NCI-H1105 treated with DMSO at 0.1 percent for 48 hours (cell line): ENCODE measurements around the gene ASRGL1.
"Not testable (repeated sequence)": the region's sequence is repeated elsewhere in the genome, so short reads cannot be mapped to it uniquely, and the experiment has no call there.

Experiments used
- DNase-seq: peaks from one replicate; lab custom pipeline; 2025; lab: John Stamatoyannopoulos, UW

The ASRGL1 gene

GRCh38 chr11:62337303-62338181 lies at the start of gene ASRGL1:
ASRGL1 (plus strand) TSS chr11:62337448; CDS start chr11:62337978, 530 bp downstream.
- DNase-seq: peak; percentile 84

GRCh38 chr11:62295504-62295903 lies 41.7 kb upstream of the ASRGL1 start:
- DNase-seq: no peak

GRCh38 chr11:62298975-62299374 lies 38.3 kb upstream of the ASRGL1 start, which contains the start of gene SCGB1D4:
SCGB1D4 (minus strand) TSS chr11:62299075; CDS start chr11:62299010, 65 bp downstream.
- DNase-seq: no peak

- no peak for DNase-seq
Observed at GRCh38 chr11:62306227-62306626, 31.0 kb upstream of the ASRGL1 start.

GRCh38 chr11:62307950-62308349 lies 29.3 kb upstream of the ASRGL1 start:
- no peak for DNase-seq

GRCh38 chr11:62309991-62310390 lies 27.3 kb upstream of the ASRGL1 start:
- no peak for DNase-seq

- DNase-seq: no peak
Observed at GRCh38 chr11:62315431-62315830, 21.8 kb upstream of the ASRGL1 start.

- no peak for DNase-seq
Observed at GRCh38 chr11:62322524-62322923, 14.7 kb upstream of the ASRGL1 start.

- DNase-seq: no peak
Observed at GRCh38 chr11:62324731-62325556, 12.3 kb upstream of the ASRGL1 start.

- DNase-seq: not testable (repeated sequence)
Observed at GRCh38 chr11:62325781-62326180, 11.5 kb upstream of the ASRGL1 start.

- DNase-seq: not testable (repeated sequence)
Observed at GRCh38 chr11:62326719-62327118, 10.5 kb upstream of the ASRGL1 start.

- DNase-seq: not testable (repeated sequence)
Observed at GRCh38 chr11:62327541-62327940, 9.7 kb upstream of the ASRGL1 start.

- DNase-seq: not testable (repeated sequence)
Observed at GRCh38 chr11:62331264-62331663, 6.0 kb upstream of the ASRGL1 start.

- DNase-seq: no peak
Observed at GRCh38 chr11:62333768-62334167, 3.5 kb upstream of the ASRGL1 start.

GRCh38 chr11:62336949-62337302 lies 322 bp upstream of the ASRGL1 start:
- not testable (repeated sequence) for DNase-seq

- no peak for DNase-seq
Observed at GRCh38 chr11:62338218-62338617, 970 bp downstream of the ASRGL1 start.

- DNase-seq: peak; percentile 91
Observed at GRCh38 chr11:62340269-62340901, 3.1 kb downstream of the ASRGL1 start.

GRCh38 chr11:62341588-62341987 lies 4.3 kb downstream of the ASRGL1 start:
- no peak for DNase-seq

- DNase-seq: not testable (repeated sequence)
Observed at GRCh38 chr11:62343646-62344190, 6.5 kb downstream of the ASRGL1 start.

GRCh38 chr11:62344210-62344609 lies 7.0 kb downstream of the ASRGL1 start:
- no peak for DNase-seq

GRCh38 chr11:62345861-62346260 lies 8.6 kb downstream of the ASRGL1 start:
- no peak for DNase-seq
